Loucy (cell line): ENCODE results near the gene VPS52.

Experiments used
- H2AFZ ChIP-seq: fragments of 200-600 bp; sonication (generic); 2 replicates; pipeline ENCODE4 v1.6.0; 2016; ENCODE audit warnings: antibody characterized with exemption, mild to moderate bottlenecking, low read length, moderate library complexity
- H3F3A ChIP-seq: fragments of 200-600 bp; 2 replicates; pipeline ENCODE4 v1.6.0; 2016; ENCODE audit warnings: antibody characterized with exemption, low read depth, mild to moderate bottlenecking
- H3K27me3 ChIP-seq: fragments of 200-600 bp; sonication (generic); 2 replicates; pipeline ENCODE4 v1.6.1; 2014; ENCODE audit warnings: low read length, mild to moderate bottlenecking; ENCODE audit not compliant: insufficient read depth, poor library complexity, severe bottlenecking
- H3K36me3 ChIP-seq: fragments of 200-600 bp; sonication (generic); 2 replicates; pipeline ENCODE4 v1.6.1; 2016; ENCODE audit warnings: low read length; ENCODE audit not compliant: insufficient read depth
- H3K4me1 ChIP-seq: fragments of 200-600 bp; sonication (generic); 2 replicates; pipeline ENCODE4 v1.5.1; 2014; ENCODE audit warnings: low read length, mild to moderate bottlenecking; ENCODE audit not compliant: insufficient read depth, poor library complexity, severe bottlenecking
- H3K4me2 ChIP-seq: fragments of 200-600 bp; sonication (generic); 2 replicates; pipeline ENCODE4 v1.6.0; 2014; ENCODE audit warnings: antibody characterized with exemption, low read length, low read depth, mild to moderate bottlenecking; ENCODE audit not compliant: poor library complexity, severe bottlenecking
- H3K4me3 ChIP-seq: fragments of 200-600 bp; sonication (generic); 2 replicates; pipeline ENCODE4 v1.5.1; 2014; ENCODE audit warnings: low read length, mild to moderate bottlenecking, mixed read lengths; ENCODE audit not compliant: poor library complexity, severe bottlenecking
- H3K79me2 ChIP-seq: fragments of 200-600 bp; sonication (generic); 2 replicates; pipeline ENCODE4 v1.6.1; 2014; ENCODE audit warnings: low read length; ENCODE audit not compliant: insufficient read depth
- H3K9ac ChIP-seq: fragments of 200-600 bp; sonication (generic); 2 replicates; pipeline ENCODE4 v1.6.0; 2014; ENCODE audit warnings: mild to moderate bottlenecking, low read depth, low read length, moderate library complexity; ENCODE audit not compliant: poor library complexity, severe bottlenecking
- H3K9me2 ChIP-seq: fragments of 200-600 bp; sonication (generic); replicated peaks from 2 replicates; pipeline ENCODE4 v1.6.1; 2016; ENCODE audit warnings: low read depth, low read length, mixed read lengths
- H3K9me3 ChIP-seq: fragments of 200-600 bp; sonication (generic); 2 replicates; pipeline ENCODE4 v1.6.1; 2014; ENCODE audit warnings: mild to moderate bottlenecking, antibody characterized with exemption, low read length, low read depth; ENCODE audit not compliant: insufficient read depth
- H4K20me1 ChIP-seq: fragments of 200-600 bp; sonication (generic); 2 replicates; pipeline ENCODE4 v1.6.0; 2014; ENCODE audit warnings: antibody characterized with exemption, low read length, mild to moderate bottlenecking; ENCODE audit not compliant: insufficient read depth, poor library complexity, severe bottlenecking
- CTCF ChIP-seq: fragments of 200-600 bp; sonication (generic); conservative IDR thresholded peaks from 2 replicates; pipeline ENCODE4 v1.5.1; 2014; ENCODE audit warnings: mild to moderate bottlenecking, antibody characterized with exemption, low read length
- EZH2phosphoT487 ChIP-seq: fragments of 200-600 bp; IDR thresholded peaks from 2 replicates; pipeline ENCODE4 v1.6.1; 2018; ENCODE audit warnings: antibody characterized with exemption, mild to moderate bottlenecking, moderate library complexity, borderline replicate concordance

The VPS52 gene

DNA sequence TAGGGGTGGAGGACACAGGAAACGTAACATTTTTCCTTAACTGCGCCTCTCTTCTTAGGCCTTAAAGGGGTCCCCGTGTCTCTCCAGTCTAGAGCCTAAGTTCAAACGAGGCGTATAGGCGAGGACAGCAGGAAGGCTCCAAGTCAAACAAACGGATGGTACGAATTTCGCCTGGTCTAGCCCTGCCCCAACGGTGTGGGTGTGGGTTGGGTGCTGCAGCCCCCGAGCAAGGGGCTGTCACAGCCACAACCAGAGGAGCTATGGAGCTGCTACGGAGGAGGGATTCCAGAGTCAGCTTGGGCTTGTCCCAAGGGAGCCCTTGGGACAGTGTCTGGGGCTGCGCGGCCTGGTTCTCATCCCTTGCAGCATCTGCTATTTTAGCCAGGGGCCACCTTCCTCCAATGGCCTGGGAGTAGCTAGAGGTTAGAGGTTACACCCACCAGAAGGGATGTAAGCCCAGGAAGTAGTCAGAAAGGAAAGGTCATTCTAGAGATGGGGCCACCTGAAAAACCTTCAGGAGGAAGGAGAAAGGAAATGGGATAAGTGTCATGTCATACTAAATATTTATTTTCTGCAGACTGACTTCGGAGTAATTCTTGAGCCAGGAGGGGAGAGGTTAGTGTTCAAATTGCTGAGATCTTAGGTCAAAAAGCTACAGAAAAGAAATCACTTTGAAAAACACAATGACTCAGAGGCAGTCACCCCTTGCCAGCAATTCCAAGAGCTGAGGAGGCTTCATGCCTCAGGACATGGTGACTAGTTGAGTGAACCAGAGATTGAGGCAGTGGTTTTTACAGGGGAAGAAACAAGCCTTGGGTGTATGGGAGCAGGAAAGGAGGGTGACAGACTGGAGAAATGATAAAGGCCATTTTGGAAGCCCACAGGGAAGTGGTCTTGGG, 21.7 kb downstream of the VPS52 start:
- Histone ChIP-seq H3K4me2 (peak overlapping the region; percentile 91), H3K36me3 (peaks cover 4% of the 10 kb centered on the region; the same call in 1 of the 2 replicates), H4K20me1 (no peaks in the 10 kb centered on the region), H3K27me3 (no peaks in the 10 kb centered on the region), H3K9me3 (no peaks in the 10 kb centered on the region), H3K4me3 (peak overlapping the region; percentile 86), H3F3A (no peaks in the 10 kb centered on the region), H3K9ac (peak overlapping the region; percentile 94), H2AFZ (peak overlapping the region; percentile 67), H3K4me1 (peaks cover 22% of the 10 kb centered on the region), H3K79me2 (peaks cover 13% of the 10 kb centered on the region), H3K9me2 (no peaks in the 10 kb centered on the region)
- TF ChIP-seq EZH2phosphoT487: no peak

GRCh38 chr6:33248932-33249731, 22.5 kb downstream of the VPS52 start:
- Histone ChIP-seq H2AFZ (peak overlapping the region; percentile 91), H3K4me3 (peak overlapping the region; percentile 86), H3K36me3 (peaks cover 4% of the 10 kb centered on the region; the same call in 1 of the 2 replicates), H3K4me2 (peak overlapping the region; percentile 99), H3K9ac (peak overlapping the region; percentile 94), H4K20me1 (no peaks in the 10 kb centered on the region), H3K9me2 (no peaks in the 10 kb centered on the region), H3K79me2 (peaks cover 13% of the 10 kb centered on the region), H3F3A (no peaks in the 10 kb centered on the region), H3K4me1 (peaks cover 22% of the 10 kb centered on the region), H3K9me3 (no peaks in the 10 kb centered on the region), H3K27me3 (no peaks in the 10 kb centered on the region)
- TF ChIP-seq CTCF: no peak
- no peak for TF ChIP-seq EZH2phosphoT487

- Histone ChIP-seq H3K9me3 (no peaks in the 10 kb centered on the region), H3K9me2 (no peaks in the 10 kb centered on the region), H2AFZ (peak overlapping the region; percentile 91), H3F3A (no peaks in the 10 kb centered on the region), H3K36me3 (peaks cover 4% of the 10 kb centered on the region; the same call in 1 of the 2 replicates), H4K20me1 (no peaks in the 10 kb centered on the region), H3K4me1 (peaks cover 22% of the 10 kb centered on the region), H3K79me2 (peaks cover 13% of the 10 kb centered on the region), H3K4me3 (peak overlapping the region; percentile 86), H3K4me2 (peak overlapping the region; percentile 99), H3K9ac (peak overlapping the region; percentile 81), H3K27me3 (no peaks in the 10 kb centered on the region)
- 0 out of 2 replicates have a peak, but pooled peaks have one; percentile 32 for TF ChIP-seq CTCF
- no peak for TF ChIP-seq EZH2phosphoT487
These were observed 23.1 kb downstream of the VPS52 start for GRCh38 chr6:33248643-33248931.
